Lung (tissue), 16 donors: ENCODE data around the gene PRR22. TPM values are rescaled to one million over a fixed set of nuclear protein-coding genes. Genes with fewer than 3 reads are reported as not detected.

Source experiments
- ATAC-seq: fragments of 200-7000 bp; cut with Tn5 transposase; one replicate; pipeline ENCODE4 v1.9.1; 2020; ENCODE audit warnings: moderate number of reproducible peaks; ENCODE audit not compliant: insufficient read depth, low FRiP score
- DNase-seq, 3 donors: peaks; one replicate each; pipeline ENCODE4 v3.0.0-alpha.2; 2013 to 2017
- H3K27ac ChIP-seq, 2 donors: one replicate each; pipeline ENCODE4 v1.5.1; 2013; ENCODE audit warnings: mild to moderate bottlenecking in 2 of 2, moderate library complexity in 2 of 2, control low read depth in 1 of 2, inconsistent platforms in 1 of 2, low read depth in 1 of 2, low read length in 1 of 2
- H3K27me3 ChIP-seq, 3 donors: one replicate each; pipeline ENCODE4 v1.5.1; 2013; ENCODE audit warnings: low read length in 2 of 3; ENCODE audit not compliant: control insufficient read depth in 3 of 3, insufficient read depth in 3 of 3
- H3K36me3 ChIP-seq, 4 donors: one replicate each; pipeline ENCODE4 v1.5.1; 2013; ENCODE audit warnings: low read length in 4 of 4, mild to moderate bottlenecking in 1 of 4, moderate library complexity in 1 of 4; ENCODE audit not compliant: control insufficient read depth in 4 of 4, insufficient read depth in 4 of 4
- H3K4me1 ChIP-seq, 5 donors: one replicate each; pipeline ENCODE4 v1.5.1; 2013; ENCODE audit warnings: low read length in 5 of 5, mild to moderate bottlenecking in 2 of 5, moderate library complexity in 1 of 5; ENCODE audit not compliant: control insufficient read depth in 5 of 5, insufficient read depth in 5 of 5
- H3K4me3 ChIP-seq: one replicate; pipeline ENCODE4 v1.5.1; 2013; ENCODE audit warnings: mild to moderate bottlenecking, control low read depth, moderate library complexity
- H3K9ac ChIP-seq, 2 donors: one replicate each; pipeline ENCODE4 v1.5.1; 2013; ENCODE audit warnings: low read length in 2 of 2, control low read depth in 1 of 2; ENCODE audit not compliant: insufficient read depth in 1 of 2
- H3K9me3 ChIP-seq, 4 donors: one replicate each; pipeline ENCODE4 v1.5.1; 2013; ENCODE audit warnings: low read length in 3 of 4, mild to moderate bottlenecking in 1 of 4, moderate library complexity in 1 of 4; ENCODE audit not compliant: control insufficient read depth in 4 of 4, insufficient read depth in 3 of 4
- whole genome bisulfite sequencing, 2 donors: extraction: QIAGEN DNeasy Blood & Tissue Kit; methylation state at CpG; one replicate each; pipeline ENCODE4 v1.1.7; 2013; 5-methylcytosine and 5-hydroxymethylcytosine counted together
- long read RNA-seq, 5 donors: transcript quantifications; one replicate each; lab custom pipeline, GENCODE V29; 2026
- polyA plus RNA-seq, 2 donors: library from polyadenylated mRNA; stranded (reverse); fragments of 200-250 nt; gene quantifications; one replicate each; pipeline ENCODE4 v1.2.1, GENCODE V29; 2013
- total RNA-seq, 2 donors: library from RNA; depleted of rRNA in 1 of 2; stranded (reverse); fragments of >200 nt in 1 of 2; gene quantifications; one replicate each; pipeline ENCODE4 v1.2.1, GENCODE V29; 2014 to 2021
- TF ChIP-seq, protein P1 (sequence below): IDR thresholded peaks from 2 replicates; pipeline ENCODE4 v1.5.1; 2012; ENCODE audit warnings: mild to moderate bottlenecking; ENCODE audit errors: control extremely low read depth, extremely low read depth
- donor health status: control.
- donor health status: control.
- donor health status: Bipolar disorder and iron deficiency.
- donor health status: healthy.
- donor health status: DM: yes; HTN: yes; CAD: no.

The PRR22 gene
- total RNA-seq (1 to 10 TPM in 1 of 2 donors, under 1 TPM in 1; 0.20 to 6.1 TPM), polyA plus RNA-seq (1 to 10 TPM; 2.6 to 6.8 TPM)
- long read RNA-seq, donor 1, partial matches to known transcripts: 0 of 2 reads
- long read RNA-seq, donor 1, other reads (novel, unspliced or antisense): 0 of 2 reads
- long read RNA-seq, donor 2: 0 reads
- long read RNA-seq, donor 3: 0 reads
- long read RNA-seq, donor 4, partial matches to known transcripts: 0 of 3 reads
- long read RNA-seq, donor 4, other reads (novel, unspliced or antisense): 0 of 3 reads
- long read RNA-seq, donor 5, partial matches to known transcripts: 0 of 4 reads
- long read RNA-seq, donor 5, other reads (novel, unspliced or antisense): 0 of 4 reads

DNA sequence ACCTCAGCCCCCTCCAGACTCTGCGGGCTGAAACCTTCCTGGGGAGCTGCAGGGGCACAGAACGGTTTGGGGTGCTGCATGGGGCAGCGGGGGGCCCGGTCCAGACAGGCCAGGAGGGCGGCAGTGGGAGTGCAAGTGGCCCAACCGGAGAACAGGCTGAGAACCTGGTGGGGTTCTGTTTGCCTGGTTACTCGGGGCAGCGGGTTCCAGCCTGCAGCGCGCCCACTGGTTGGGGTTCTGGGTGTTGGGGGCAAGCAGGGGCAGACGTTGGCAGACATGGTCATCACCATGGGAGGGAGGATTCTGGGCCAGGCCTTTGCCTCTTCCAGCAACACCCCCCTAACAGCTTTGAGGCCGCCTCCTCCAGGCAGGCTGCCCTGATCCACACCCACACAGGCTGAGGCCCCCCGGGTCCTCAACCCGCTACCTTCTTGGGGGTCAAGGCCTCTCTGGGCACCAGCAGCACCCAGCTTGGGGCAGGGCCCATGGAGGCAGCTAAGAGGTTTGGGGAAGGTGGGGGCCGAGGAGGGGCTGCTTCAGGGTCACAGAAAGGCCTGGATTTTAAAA is at the start of gene PRR22:
Gene PRR22 (minus strand): TSS at position 166 of the 567 bp plus-strand sequence. CDS start 86 bp downstream, at position 80.
- no peak within 1 kb of the TSS for H3K27ac ChIP-seq
- no peak within 1 kb of the TSS for H3K4me3 ChIP-seq
- TF ChIP-seq, protein P1, sequence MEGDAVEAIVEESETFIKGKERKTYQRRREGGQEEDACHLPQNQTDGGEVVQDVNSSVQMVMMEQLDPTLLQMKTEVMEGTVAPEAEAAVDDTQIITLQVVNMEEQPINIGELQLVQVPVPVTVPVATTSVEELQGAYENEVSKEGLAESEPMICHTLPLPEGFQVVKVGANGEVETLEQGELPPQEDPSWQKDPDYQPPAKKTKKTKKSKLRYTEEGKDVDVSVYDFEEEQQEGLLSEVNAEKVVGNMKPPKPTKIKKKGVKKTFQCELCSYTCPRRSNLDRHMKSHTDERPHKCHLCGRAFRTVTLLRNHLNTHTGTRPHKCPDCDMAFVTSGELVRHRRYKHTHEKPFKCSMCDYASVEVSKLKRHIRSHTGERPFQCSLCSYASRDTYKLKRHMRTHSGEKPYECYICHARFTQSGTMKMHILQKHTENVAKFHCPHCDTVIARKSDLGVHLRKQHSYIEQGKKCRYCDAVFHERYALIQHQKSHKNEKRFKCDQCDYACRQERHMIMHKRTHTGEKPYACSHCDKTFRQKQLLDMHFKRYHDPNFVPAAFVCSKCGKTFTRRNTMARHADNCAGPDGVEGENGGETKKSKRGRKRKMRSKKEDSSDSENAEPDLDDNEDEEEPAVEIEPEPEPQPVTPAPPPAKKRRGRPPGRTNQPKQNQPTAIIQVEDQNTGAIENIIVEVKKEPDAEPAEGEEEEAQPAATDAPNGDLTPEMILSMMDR: no peak
- H3K9ac ChIP-seq: no peak within 1 kb of the TSS
- no peak for ATAC-seq
- H3K27me3 ChIP-seq: no peaks in the 10 kb centered on the region
- peaks cover 13 to 70% (median 17%) of the 10 kb centered on the region in 4 donors for H3K36me3 ChIP-seq
- DNase-seq: no peak
- no peaks in the 10 kb centered on the region for H3K4me1 ChIP-seq
- H3K9me3 ChIP-seq: peaks cover 0 to 2% (median 0%) of the 10 kb centered on the region in 4 donors
- whole genome bisulfite sequencing, 2 donors: 93% methylated on average over 15 of the region's 15 CpGs

GRCh38 chr19:5832527-5833216 is 48.1 kb upstream of the PRR22 start:
- Histone ChIP-seq H3K36me3 (no peaks in the 10 kb centered on the region), H3K27ac (no peak overlapping the region), H3K4me1 (peaks cover 0 to 16% (median 0%) of the 10 kb centered on the region in 5 donors), H3K4me3 (no peak overlapping the region), H3K9me3 (no peaks in the 10 kb centered on the region), H3K27me3 (peaks cover 0 to 4% (median 0%) of the 10 kb centered on the region in 3 donors), H3K9ac (no peak overlapping the region)
- 87 to 89% methylated on average over 6 of the region's 6 CpGs for WGBS, 2 donors
- ATAC-seq (no peak), DNase-seq (no peak)
- TF ChIP-seq, protein P1: no peak

- Histone ChIP-seq H3K27me3 (peaks cover 0 to 4% (median 0%) of the 10 kb centered on the region in 3 donors), H3K9ac (no peak overlapping the region), H3K4me1 (peaks cover 0 to 16% (median 0%) of the 10 kb centered on the region in 5 donors), H3K4me3 (no peak overlapping the region), H3K27ac (no peak overlapping the region), H3K9me3 (no peaks in the 10 kb centered on the region), H3K36me3 (no peaks in the 10 kb centered on the region)
- 88 to 93% methylated on average over 22 of the region's 22 CpGs for WGBS, 2 donors
- ATAC-seq (no peak), DNase-seq (no peak)
- TF ChIP-seq, protein P1: no peak
Observed at GRCh38 chr19:5832061-5832460, 47.5 kb upstream of the PRR22 start.
